Hematopoietic multipotent progenitor cell treated with erythropoietin and hydrocortisone succinate and interleukin-3 and kit ligand, for 6 days (in vitro differentiated cells): ENCODE measurements around the gene GAREM1.

ENCODE experiments used
- DNase-seq: peaks from one replicate; pipeline ENCODE4 v3.0.0-alpha.2; 2015

The GAREM1 gene

GRCh38 chr18:32286749-32287148 lies 183.9 kb downstream of the GAREM1 start:
- no peak for DNase-seq

DNA sequence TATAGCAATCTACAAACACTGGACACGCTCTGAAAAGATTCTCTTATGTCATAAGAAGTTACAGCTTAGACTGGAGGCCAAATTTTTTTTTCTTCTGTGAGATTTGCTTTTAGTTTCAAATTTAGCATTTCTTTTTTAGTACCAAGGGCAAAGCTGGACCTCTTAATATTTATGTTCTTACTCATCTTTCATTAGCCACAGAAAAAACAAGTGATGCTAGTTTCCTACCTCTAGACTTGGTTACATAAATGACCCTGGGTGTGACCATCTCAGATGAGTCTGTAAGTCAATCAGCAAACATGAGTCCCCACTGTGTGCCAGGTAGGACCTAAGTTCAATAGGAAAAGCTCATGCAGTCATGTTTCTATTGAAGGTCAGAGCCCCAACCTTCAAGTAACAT lies 186.4 kb downstream of the GAREM1 start:
- DNase-seq: no peak

DNA sequence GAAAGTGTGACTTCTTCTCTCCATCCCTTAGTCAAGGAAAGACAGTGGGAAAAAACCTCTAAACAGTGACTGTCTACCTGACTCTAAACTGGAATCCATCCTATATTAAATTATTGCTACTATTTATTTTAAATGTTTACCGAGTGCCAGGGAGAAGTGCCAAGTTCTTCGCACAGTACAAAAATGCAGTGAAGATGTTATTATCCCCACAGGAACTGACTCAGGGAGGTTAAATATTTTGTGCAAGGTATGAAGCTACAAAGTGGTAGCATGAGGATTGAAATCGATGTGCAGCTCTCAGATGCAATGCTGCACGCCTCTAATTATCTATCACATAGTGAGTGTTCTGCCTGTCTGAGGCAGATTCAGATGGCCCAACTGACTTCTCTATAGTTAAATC lies 189.8 kb downstream of the GAREM1 start:
- no peak for DNase-seq

- DNase-seq: no peak
Measured at GRCh38 chr18:32280188-32280783, 190.4 kb downstream of the GAREM1 start.

DNA sequence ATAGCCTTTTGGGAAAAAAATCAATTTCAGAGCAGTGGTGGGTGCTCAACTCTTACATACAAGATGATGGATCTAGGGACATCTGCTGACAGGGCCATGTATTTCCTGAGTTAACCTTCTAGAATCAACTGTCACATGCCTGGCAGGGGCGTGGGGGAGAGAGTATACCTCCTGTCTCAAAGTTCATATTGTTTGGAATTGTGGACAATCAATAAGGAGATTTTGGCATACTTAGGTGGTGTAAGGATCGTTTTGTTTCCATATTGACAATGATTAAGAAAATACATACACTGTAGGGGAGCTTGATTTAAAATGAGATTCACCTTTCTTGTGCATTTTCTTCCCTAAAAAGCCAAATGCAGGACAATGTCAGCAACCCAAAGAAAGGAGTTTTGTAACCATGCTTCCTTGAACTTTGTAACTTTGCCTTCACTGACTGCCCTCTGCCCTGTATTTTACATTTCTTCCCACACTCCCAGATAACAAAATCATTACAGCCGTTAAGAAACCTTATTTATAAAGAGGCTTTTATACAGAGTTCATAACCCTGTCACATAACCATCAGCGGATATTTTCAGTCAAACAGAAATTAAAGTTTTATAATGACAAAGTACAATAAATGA lies 192.4 kb downstream of the GAREM1 start:
- no peak for DNase-seq

DNA sequence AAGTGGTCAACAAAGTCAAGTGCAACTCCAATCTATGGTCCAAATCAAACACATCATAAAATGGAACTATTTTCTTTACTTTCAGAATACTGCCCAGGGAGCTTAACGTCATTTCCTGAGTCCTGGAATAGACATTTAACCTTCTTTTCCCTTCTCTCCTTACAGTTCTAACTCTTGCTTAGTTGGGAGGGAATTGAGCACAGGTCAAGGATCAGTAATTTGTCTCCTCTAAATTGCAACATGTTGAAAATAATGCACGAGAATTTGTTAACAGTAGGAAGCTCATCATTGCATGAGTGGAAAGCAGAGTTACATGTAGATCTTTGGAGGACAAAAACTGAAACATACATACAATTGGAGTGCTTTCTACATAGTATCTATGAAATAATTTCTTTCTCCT lies 193.1 kb downstream of the GAREM1 start:
- DNase-seq: no peak

GRCh38 chr18:32276906-32277305 lies 193.8 kb downstream of the GAREM1 start:
- no peak for DNase-seq

DNA sequence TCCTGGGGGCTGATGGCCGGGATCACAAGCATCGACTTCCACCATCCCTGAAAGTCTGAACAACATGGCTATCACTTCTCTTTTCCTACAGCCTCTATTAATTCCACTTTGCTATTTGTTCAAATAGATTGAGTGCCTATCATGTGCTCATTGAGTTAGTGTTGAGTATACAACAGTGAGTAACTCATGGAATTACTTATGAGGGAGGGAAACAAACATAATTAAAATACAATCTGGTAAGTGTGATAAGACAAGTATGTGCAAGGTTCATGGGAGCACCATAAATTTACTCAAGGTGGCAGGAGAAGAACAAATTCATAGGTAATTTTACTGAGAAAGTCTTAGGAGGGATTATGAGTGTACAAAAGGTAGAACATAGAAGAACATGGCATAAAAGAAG lies 194.4 kb downstream of the GAREM1 start:
- DNase-seq: no peak

GRCh38 chr18:32275221-32275620 lies 195.5 kb downstream of the GAREM1 start:
- DNase-seq: no peak

DNA sequence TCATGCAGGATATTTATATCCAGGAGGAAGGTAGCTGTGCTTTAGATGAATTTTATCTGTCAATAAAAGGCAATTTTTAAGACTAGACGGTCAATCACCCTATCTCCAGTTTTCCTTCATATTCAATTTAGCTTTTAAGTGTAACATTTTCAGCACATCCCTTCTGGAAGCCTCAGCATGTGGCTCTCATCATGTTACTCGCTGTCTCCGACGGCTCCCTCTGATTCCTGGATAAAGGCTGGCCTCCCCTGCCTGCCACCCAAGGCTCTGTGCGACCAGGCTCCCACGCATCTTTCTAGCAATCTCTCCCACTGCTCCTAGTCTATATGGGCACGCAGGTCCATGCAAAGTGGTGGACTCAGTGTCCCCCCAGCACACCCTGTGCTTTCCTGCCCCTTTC lies 196.4 kb downstream of the GAREM1 start:
- no peak for DNase-seq

DNA sequence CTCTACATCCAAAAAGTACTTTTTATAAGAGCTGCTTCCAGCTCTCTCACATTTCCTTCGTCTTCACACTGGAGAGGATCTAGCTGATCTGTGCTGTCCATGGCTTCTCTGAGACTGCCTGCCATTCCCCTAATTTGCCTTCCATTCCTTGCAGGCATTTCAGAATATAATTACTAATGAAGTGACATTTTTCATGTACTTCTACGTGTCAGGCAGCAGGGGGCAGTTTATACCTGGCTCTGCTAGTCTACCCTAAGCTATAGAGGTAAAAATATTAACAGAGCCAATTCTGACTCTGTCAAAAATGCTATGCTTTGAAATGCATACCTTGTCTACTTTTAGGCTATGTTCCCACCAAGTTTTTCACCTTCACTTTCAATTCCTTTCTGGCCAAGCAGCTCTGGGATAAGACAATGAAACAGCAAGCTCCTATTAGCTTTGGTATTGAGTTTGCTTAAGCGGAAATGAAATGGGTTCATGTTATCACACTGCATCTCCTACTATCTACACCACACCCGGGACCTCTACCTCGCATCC lies 198.9 kb downstream of the GAREM1 start:
- peak; percentile 62 for DNase-seq

- no peak for DNase-seq
Measured at GRCh38 chr18:32270341-32270740, 200.3 kb downstream of the GAREM1 start.

DNA sequence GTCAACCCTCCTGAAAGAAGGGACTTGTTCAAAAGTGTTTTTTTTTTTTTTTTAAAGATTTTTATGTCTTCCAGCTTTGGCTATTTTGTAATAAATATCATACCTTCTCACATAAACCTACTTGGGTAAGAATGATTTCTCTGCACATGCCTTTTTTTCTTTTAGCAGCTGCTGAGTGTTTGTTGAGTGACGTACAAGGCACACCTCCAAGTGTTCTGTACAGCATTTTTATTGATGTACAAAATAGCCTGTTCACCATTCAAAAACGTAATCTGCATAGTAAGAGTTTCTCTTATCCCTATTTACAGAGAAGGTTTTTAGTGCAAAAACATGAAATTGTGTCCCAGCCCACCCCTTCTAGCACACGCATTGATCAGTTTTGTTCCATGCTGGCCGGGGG lies 203.2 kb downstream of the GAREM1 start:
- DNase-seq: no peak

DNA sequence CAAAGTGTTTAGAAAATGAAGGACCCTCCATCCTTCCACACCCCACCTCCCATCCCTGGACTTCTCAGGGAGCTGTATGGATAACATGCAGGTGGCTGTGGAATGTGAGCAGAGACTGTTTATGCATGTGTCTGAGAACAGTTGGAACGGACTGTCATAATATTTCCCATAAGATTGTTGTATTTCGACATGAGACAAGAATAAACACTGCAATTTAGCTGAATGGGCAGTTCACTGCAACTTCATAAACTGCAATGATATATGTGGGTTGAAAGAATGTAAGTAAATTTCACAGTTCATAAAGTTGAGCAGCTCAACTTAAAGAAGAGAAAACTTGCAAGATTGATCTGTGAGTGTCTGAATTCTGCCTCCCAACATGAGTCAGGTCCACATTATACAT lies 206.3 kb downstream of the GAREM1 start:
- no peak for DNase-seq

- no peak for DNase-seq
Measured at GRCh38 chr18:32262092-32262491, 208.6 kb downstream of the GAREM1 start.

- peak; percentile 11 for DNase-seq
Measured at GRCh38 chr18:32261003-32261402, 209.7 kb downstream of the GAREM1 start.

- no peak for DNase-seq
Measured at GRCh38 chr18:32259553-32259952, 211.1 kb downstream of the GAREM1 start.

DNA sequence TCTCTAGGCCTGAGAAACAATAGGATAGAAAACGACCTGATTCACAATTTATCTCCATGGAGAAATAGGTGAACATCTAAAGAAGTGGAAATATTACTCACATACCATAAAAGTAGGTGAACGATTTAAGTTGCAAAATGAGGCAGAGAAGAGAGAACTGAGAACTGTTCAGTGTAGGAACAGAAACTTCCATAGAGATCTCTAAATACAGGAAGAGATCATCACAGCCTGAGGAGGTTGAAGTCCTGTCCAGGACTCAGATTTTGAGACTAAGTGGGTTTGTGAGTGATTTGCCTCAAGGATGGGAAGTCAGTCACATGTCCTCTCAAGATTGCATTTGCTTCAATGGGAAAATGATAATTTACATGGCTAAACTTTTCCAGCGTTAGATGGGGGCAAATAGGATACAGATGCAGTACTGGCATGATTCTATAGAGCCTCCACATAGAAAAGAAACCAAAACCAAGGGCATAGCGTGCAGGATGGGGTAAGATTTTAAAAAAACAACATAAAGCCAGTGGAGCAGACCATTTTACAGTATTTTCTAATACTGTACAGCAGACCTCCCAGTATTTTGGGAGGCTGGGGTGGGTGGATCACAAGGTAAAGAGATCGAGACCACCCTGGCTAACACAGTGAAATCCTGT lies 212.0 kb downstream of the GAREM1 start:
- DNase-seq: no peak

GRCh38 chr18:32258148-32258547 lies 212.5 kb downstream of the GAREM1 start:
- no peak for DNase-seq

- DNase-seq: peak; percentile 36
Measured at GRCh38 chr18:32257084-32257785, 213.4 kb downstream of the GAREM1 start.

- DNase-seq: no peak
Measured at GRCh38 chr18:32255570-32255969, 215.1 kb downstream of the GAREM1 start.

DNA sequence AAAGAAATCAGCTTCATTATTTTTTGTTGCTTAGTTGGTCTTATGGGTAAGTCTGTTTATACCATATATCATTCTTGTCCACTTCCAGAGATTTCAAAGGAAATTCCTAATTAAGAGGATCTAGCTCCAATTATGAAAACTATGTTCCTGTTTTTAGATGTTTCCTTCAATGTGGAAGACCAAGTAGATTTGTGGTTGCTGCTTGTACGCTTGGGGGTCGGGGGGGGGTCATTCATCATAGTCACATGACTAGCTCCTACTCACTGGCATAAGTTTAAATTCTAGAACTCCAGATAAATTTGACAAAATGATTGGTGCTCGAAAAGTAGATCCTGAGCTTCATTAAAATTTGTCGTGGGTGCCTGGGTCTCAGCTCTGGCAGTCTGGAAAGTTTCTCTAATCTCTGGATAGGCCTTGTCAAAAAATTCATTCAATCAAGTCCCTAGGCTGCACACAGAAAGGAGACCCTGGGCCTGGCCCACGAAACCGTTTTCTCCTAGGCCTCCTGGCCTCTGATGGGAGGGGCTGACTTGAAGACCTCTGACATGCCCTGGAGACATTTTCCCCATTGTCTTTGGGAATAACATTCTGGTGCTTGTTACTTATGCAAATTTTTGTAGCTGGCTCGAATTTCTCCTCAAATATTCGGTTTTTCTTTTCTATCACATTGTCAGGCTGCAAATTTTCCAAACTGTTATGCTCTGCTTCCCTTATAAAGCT lies 218.4 kb downstream of the GAREM1 start:
- DNase-seq: no peak

DNA sequence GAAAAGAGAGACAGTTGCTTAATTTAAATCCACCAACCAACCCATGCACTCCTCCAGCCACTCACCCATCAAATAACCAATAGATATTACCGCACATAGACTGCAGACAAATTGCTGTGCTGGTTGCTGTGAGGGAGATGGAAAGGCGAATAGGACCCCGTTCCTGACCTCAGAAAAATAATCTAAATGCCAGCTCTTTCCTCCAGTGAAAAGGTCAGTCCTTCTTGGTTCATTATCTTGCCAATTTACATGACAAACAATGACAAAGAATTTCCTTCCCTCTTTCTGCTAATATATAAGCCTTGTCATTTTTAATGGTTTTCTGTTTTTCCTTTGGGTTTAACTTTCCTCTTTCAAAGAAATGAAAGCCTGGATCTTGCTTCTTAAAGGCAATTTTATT lies 219.2 kb downstream of the GAREM1 start:
- no peak for DNase-seq
